Neural progenitor cell (in vitro differentiated cells): ENCODE data around the gene RGS7. TPM values are rescaled to one million over a fixed set of nuclear protein-coding genes. Genes with fewer than 3 reads are reported as not detected.
"Not testable (repeated sequence)": the region's sequence is repeated elsewhere in the genome, so short reads cannot be mapped to it uniquely, and the experiment has no call there.

Experiments
- DNase-seq: peaks from one replicate; pipeline ENCODE4 v3.0.0-alpha.2; 2016; ENCODE audit warnings: low spot score
- H2AFZ ChIP-seq: fragments of 200-600 bp; sonication (generic); replicated peaks from 2 replicates; pipeline ENCODE4 v1.6.1; 2016; ENCODE audit warnings: antibody characterized with exemption
- H3F3A ChIP-seq: fragments of 200-600 bp; sonication (generic); 2 replicates; pipeline ENCODE4 v1.6.1; 2016; ENCODE audit warnings: antibody characterized with exemption, low read depth
- H3K27ac ChIP-seq: fragments of 200-600 bp; sonication (generic); 2 replicates; pipeline ENCODE4 v1.5.1; 2016; ENCODE audit warnings: mild to moderate bottlenecking
- H3K27me3 ChIP-seq: fragments of 200-600 bp; sonication (generic); 2 replicates; pipeline ENCODE4 v1.6.1; 2016; ENCODE audit warnings: mild to moderate bottlenecking, moderate library complexity
- H3K36me3 ChIP-seq: fragments of 200-600 bp; sonication (generic); 2 replicates; pipeline ENCODE4 v1.5.1; 2016
- H3K4me1 ChIP-seq: fragments of 200-600 bp; sonication (generic); 2 replicates; pipeline ENCODE4 v1.6.1; 2016; ENCODE audit warnings: mixed run types
- H3K4me2 ChIP-seq: fragments of 200-600 bp; sonication (generic); 2 replicates; pipeline ENCODE4 v1.6.1; 2016
- H3K4me3 ChIP-seq: fragments of 200-600 bp; sonication (generic); 2 replicates; pipeline ENCODE4 v1.5.1; 2016
- H3K79me2 ChIP-seq: fragments of 200-600 bp; sonication (generic); 2 replicates; pipeline ENCODE4 v1.6.1; 2016; ENCODE audit warnings: low read depth
- H3K9ac ChIP-seq: fragments of 200-600 bp; sonication (generic); 2 replicates; pipeline ENCODE4 v1.6.1; 2016
- H3K9me3 ChIP-seq: fragments of 200-600 bp; sonication (generic); 2 replicates; pipeline ENCODE4 v1.5.1; 2016; ENCODE audit warnings: low read depth
- H4K20me1 ChIP-seq: fragments of 200-600 bp; sonication (generic); 2 replicates; pipeline ENCODE4 v1.6.1; 2016; ENCODE audit warnings: low read depth
- H3K27ac Mint-ChIP-seq: 3 replicates; pipeline ENCODE4 v1.8.0; 2021; ENCODE audit warnings: mixed read lengths
- H3K27me3 Mint-ChIP-seq: 2 replicates; pipeline ENCODE4 v1.8.0; 2022; ENCODE audit warnings: low read depth, mild to moderate bottlenecking, inconsistent platforms, moderate library complexity, mixed read lengths; ENCODE audit not compliant: insufficient read depth
- H3K36me3 Mint-ChIP-seq: 3 replicates; pipeline ENCODE4 v1.8.0; 2021; ENCODE audit warnings: mixed read lengths
- H3K4me1 Mint-ChIP-seq: 3 replicates; pipeline ENCODE4 v1.8.0; 2021; ENCODE audit warnings: mixed read lengths
- H3K4me3 Mint-ChIP-seq: 3 replicates; pipeline ENCODE4 v1.8.0; 2021; ENCODE audit warnings: mild to moderate bottlenecking, moderate library complexity, mixed read lengths
- H3K9me3 Mint-ChIP-seq: 3 replicates; pipeline ENCODE4 v1.8.0; 2020; ENCODE audit warnings: mixed read lengths
- CTCF ChIP-seq: fragments of 200-600 bp; sonication (generic); IDR thresholded peaks from 2 replicates; pipeline ENCODE4 v1.5.1; 2017; ENCODE audit warnings: antibody characterized with exemption, mild to moderate bottlenecking
- EZH2 ChIP-seq: fragments of 200-600 bp; sonication (generic); IDR thresholded peaks from 2 replicates; pipeline ENCODE4 v1.6.1; 2017; ENCODE audit warnings: antibody characterized with exemption, mild to moderate bottlenecking, moderate library complexity
- EZH2phosphoT487 ChIP-seq: fragments of 200-600 bp; sonication (generic); IDR thresholded peaks from 2 replicates; pipeline ENCODE4 v1.6.1; 2017; ENCODE audit warnings: antibody characterized with exemption
- total RNA-seq: library from RNA; depleted of rRNA; stranded (reverse); fragments of >200 nt; gene quantifications from 2 replicates; pipeline ENCODE4 v1.2.3, GENCODE V29; 2015; ENCODE audit warnings: low replicate concordance

RGS7 gene
- total RNA-seq, 1 donor from 2014 or later, result not detected

DNA sequence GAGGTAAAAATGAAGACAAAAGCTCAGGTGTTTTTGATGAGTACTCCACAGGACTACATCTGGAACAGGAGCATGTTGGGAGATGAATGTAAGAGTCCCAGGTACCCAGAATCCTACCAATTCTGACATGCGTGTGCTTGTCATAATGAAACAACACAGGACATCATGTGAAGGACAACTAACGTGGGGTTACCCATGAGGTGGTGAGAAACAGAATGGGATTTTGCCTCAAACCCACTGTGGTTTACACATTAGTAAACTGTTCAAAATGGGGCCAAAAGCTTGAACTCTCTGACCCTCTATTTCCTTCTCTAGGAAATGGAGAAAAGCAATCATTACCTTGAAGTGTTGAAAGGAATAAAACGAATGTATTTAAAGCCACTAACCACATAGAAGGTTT lies 266.2 kb downstream of the RGS7 start:
- Histone ChIP-seq H3F3A (no peaks in the 10 kb centered on the region), H3K4me3 (no peak overlapping the region), H3K4me2 (no peak overlapping the region), H3K9me3 (no peaks in the 10 kb centered on the region), H3K27me3 (no peaks in the 10 kb centered on the region), H3K36me3 (no peaks in the 10 kb centered on the region), H3K9ac (no peak overlapping the region), H3K4me1 (no peaks in the 10 kb centered on the region), H4K20me1 (no peaks in the 10 kb centered on the region), H3K27ac (no peak overlapping the region), H2AFZ (no peak overlapping the region), H3K79me2 (no peaks in the 10 kb centered on the region)
- TF ChIP-seq CTCF, result no peak
- TF ChIP-seq EZH2, result no peak
- no peak for TF ChIP-seq EZH2phosphoT487
- Mint-ChIP-seq H3K4me3 (no peak overlapping the region), H3K9me3 (no peaks in the 10 kb centered on the region), H3K27me3 (no peaks in the 10 kb centered on the region), H3K4me1 (peaks cover 3% of the 10 kb centered on the region), H3K36me3 (no peaks in the 10 kb centered on the region), H3K27ac (no peak overlapping the region)
- no peak for DNase-seq

DNA sequence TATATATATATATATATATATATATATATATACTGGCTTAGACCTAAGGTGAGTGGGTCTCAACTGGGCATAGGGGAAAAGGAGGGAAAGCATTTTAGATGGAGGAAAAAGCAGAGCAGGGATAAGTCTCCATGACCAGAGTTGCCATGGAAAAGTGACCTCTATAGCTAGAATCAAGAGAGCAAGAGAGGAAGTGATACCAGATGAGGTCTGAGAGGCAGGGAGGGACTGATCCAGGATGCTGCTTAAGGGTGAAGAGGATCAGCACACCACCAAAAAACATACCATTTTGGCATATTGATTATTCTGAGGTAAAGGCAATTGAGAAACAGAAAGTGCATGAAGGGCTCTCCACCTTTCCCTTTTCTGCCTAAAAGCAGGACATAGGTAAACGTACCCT lies 267.9 kb downstream of the RGS7 start:
- H3K27ac ChIP-seq, H3K4me3 ChIP-seq, H3K36me3 ChIP-seq, H3K27me3 ChIP-seq, H3K9ac ChIP-seq, H3K36me3 Mint-ChIP-seq, H4K20me1 ChIP-seq, H3K79me2 ChIP-seq, H3K27ac Mint-ChIP-seq, H3K4me1 Mint-ChIP-seq, H3K9me3 ChIP-seq, H3K4me1 ChIP-seq, DNase-seq, H3K9me3 Mint-ChIP-seq, H3K27me3 Mint-ChIP-seq, H3F3A ChIP-seq, H3K4me2 ChIP-seq, H3K4me3 Mint-ChIP-seq, H2AFZ ChIP-seq: not testable (repeated sequence)

GRCh38 chr1:241088075-241088474 lies 268.9 kb downstream of the RGS7 start:
- not testable (repeated sequence) for H3K27me3 ChIP-seq, H4K20me1 ChIP-seq, H3K9ac ChIP-seq, H3K36me3 ChIP-seq, H3K27me3 Mint-ChIP-seq, H2AFZ ChIP-seq, H3K4me1 ChIP-seq, H3K27ac Mint-ChIP-seq, H3K9me3 ChIP-seq, H3K4me3 ChIP-seq, H3K4me2 ChIP-seq, H3K36me3 Mint-ChIP-seq, H3K27ac ChIP-seq, H3K9me3 Mint-ChIP-seq, H3K4me1 Mint-ChIP-seq, H3F3A ChIP-seq, DNase-seq, H3K79me2 ChIP-seq, H3K4me3 Mint-ChIP-seq

- Histone ChIP-seq H3K79me2 (no peaks in the 10 kb centered on the region), H3K9ac (no peak overlapping the region), H3K36me3 (no peaks in the 10 kb centered on the region), H3K27me3 (no peaks in the 10 kb centered on the region), H4K20me1 (no peaks in the 10 kb centered on the region), H3F3A (no peaks in the 10 kb centered on the region), H2AFZ (no peak overlapping the region), H3K4me1 (no peaks in the 10 kb centered on the region), H3K4me3 (no peak overlapping the region), H3K9me3 (no peaks in the 10 kb centered on the region), H3K4me2 (no peak overlapping the region), H3K27ac (no peak overlapping the region)
- no peak for DNase-seq
- no peak overlapping the region for H3K4me3 Mint-ChIP-seq
- no peaks in the 10 kb centered on the region for H3K36me3 Mint-ChIP-seq
- no peak overlapping the region for H3K27ac Mint-ChIP-seq
- no peaks in the 10 kb centered on the region for H3K9me3 Mint-ChIP-seq
- no peak for TF ChIP-seq EZH2phosphoT487
- no peak for TF ChIP-seq EZH2
- TF ChIP-seq CTCF, result no peak
- H3K4me1 Mint-ChIP-seq, result peaks cover 10% of the 10 kb centered on the region
- no peaks in the 10 kb centered on the region for H3K27me3 Mint-ChIP-seq
Observed at GRCh38 chr1:241086686-241087085, 270.3 kb downstream of the RGS7 start.
